GM19395 (cell line): ENCODE results near the gene KPTN.
"Not testable (repeated sequence)": the region's sequence is repeated elsewhere in the genome, so short reads cannot be mapped to it uniquely, and the experiment has no call there.

Source experiments
- ATAC-seq: cut with Tn5 transposase; IDR thresholded peaks from one replicate; pipeline ENCODE4 v1.9.1; 2021; ENCODE audit warnings: mild to moderate bottlenecking, moderate library complexity; ENCODE audit not compliant: unreplicated experiment

The KPTN gene

DNA sequence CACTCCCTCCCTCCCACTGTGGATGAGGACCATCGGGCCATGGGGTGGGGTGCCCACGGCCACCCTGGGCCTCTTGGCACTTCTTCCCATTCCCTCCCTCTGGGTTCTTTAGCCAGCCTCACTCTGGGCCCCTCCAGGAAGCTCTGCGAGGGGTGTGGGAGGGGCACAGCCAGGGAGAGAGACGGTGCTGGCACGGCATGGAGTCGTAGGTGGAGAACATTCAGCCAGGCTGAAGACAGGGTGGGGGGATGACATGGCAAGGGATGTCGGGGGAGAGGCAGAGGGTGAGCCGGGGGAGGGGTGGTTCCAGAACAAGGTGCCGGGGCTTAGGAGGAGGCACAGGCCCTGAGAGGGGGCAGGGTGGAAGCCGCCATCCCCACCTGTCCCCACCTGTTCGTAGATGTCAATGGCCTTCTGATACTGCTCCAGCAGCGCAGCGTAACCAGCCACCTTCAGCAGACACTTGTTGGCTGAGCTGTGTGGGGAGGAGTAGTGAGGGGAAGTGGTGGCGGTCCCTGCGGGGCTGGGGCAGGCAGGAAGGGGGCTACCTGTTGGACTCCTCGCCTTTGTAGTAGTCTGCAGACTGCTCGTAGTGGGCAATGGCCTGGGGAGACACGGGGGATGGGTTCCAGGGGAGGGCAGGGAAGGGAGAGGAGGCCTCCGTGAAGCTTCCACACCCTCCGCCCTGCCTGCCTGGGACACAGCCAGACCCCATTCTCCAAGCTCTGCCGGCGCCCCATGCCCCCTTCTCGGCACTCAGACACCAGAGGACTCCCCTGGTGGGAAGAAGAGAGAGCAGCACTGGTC lies 8.8 kb upstream of the KPTN start:
- ATAC-seq, result no peak

- ATAC-seq, result no peak
Measured at GRCh38 chr19:47492137-47492533, 8.1 kb upstream of the KPTN start.

- no peak for ATAC-seq
Measured at GRCh38 chr19:47491358-47492136, 7.5 kb upstream of the KPTN start.

DNA sequence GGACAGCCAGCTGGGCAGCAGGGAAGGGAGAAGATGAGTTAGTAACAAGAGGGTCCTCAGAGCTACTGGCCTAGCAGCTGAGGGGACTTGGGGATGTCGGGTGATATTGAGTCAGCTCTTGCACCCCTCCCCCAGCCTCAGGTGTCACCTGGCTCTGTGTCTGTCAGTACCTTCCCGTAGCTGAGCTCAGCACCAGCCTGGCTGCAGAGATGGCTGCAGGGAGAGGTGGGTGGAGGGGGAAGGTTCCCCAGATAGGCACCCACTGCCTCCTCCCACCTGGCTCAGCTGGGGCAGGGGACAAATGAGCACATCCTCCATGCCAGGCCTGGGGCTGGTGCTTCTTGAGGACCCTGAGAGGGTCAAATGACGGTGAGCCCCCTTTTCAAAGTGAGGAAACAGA lies 6.8 kb upstream of the KPTN start:
- no peak for ATAC-seq

- ATAC-seq, result no peak
Measured at GRCh38 chr19:47490031-47490430, 6.0 kb upstream of the KPTN start.

DNA sequence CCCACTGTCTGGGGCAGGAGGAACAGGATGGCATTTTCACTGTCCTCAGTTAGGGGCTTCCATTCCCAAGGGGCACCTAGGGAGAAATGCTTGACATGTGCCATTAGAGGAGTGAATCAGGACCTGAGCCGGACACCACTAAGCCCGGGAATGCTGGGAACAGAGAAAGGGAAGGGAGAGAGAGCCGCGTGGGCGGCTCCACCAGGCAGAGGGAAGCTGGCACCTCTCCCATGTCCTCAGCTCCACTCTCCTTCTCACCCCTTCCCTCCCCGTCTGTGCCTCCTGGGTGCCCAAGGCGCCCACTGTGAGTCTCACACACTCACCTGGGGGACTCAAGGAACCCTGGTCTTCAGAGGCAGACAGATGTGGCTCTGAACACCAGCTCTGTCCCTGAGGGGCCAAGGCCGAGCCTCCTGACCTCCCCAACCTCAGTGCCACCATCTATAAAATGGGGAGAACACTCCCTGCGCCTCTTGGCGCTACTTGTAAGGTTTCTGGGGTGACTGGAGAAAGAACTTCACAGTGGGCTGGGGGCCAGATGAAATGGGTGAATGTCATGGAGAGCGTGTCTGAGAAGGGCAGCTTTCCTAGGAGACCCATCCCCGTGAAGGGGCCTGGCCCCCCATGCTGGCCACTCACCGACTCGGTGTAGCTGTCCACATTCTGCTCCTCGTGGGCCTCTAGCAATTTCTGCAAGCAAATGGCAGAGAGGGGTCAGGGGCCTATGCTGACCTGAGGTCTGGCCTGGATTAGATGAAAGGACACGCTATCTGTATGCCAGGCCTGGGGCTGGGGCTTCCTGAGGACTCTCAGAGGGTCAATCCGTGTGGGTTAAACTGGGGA lies 5.3 kb upstream of the KPTN start:
- ATAC-seq, result no peak

- ATAC-seq, result no peak
Measured at GRCh38 chr19:47487551-47488515, 3.8 kb upstream of the KPTN start.

DNA sequence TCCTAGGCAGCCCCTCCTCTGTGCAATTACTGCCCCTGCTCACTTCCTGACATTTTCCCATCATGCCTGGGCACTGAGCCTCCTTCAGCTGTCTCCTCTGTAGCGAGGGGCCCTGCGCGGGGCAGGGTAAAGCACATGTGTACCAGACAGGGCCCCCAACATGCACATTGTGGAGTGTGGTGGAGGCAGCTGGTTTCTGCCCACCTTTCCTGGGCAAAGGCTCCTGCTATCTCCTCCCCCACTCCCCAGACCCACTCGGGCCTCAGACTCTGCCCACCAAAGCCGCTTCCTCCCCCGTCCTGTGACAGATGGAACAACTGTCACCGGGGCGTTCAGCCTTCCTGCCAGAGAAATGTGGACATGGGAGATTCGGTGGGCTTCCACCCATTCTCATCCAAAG lies 2.9 kb upstream of the KPTN start:
- no peak for ATAC-seq

GRCh38 chr19:47486220-47486619 lies 2.2 kb upstream of the KPTN start:
- not testable (repeated sequence) for ATAC-seq

DNA sequence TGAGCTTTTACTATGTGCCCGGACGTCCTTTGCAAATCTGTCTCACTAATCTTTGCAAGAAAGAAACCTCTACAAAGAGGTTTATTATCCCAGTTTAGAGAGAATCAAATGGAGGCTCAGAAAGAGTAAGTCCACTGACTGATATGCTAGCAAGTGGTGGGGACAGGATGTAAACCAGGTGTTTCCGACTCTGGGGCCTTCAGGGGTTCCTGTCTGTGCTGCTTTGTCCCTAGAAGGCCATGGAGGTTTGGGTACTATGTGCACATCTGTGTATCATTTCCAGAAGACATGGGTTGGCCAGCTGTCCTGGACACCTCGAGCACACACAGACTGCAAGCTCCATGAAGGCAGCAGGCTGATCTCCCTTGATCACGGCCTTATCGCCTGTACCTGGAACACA lies 1.2 kb upstream of the KPTN start:
- no peak for ATAC-seq

DNA sequence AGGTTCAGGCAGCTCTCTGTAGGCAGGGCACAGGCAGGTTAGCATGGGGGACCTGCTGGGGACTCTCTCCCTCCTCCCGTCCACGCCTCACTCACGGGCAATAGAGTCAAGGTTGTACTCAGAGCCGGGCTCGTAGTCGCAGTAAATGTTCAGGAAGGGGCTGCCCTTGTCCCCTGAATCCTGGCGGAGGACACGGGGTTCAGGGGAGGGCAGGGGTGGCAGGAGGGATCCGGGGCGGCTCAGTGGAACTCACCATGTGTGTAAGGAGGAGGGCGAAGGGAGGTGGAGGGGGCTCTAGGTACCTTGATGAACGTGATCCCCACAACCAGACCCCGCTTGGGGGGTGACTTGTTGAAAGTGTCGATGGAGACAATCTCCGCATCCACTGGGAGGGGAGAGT lies 819 bp downstream of the KPTN start:
- ATAC-seq, result no peak

- no peak for ATAC-seq
Measured at GRCh38 chr19:47481460-47482052, 2.5 kb downstream of the KPTN start.

GRCh38 chr19:47480658-47481057 lies 3.4 kb downstream of the KPTN start:
- ATAC-seq, result no peak

DNA sequence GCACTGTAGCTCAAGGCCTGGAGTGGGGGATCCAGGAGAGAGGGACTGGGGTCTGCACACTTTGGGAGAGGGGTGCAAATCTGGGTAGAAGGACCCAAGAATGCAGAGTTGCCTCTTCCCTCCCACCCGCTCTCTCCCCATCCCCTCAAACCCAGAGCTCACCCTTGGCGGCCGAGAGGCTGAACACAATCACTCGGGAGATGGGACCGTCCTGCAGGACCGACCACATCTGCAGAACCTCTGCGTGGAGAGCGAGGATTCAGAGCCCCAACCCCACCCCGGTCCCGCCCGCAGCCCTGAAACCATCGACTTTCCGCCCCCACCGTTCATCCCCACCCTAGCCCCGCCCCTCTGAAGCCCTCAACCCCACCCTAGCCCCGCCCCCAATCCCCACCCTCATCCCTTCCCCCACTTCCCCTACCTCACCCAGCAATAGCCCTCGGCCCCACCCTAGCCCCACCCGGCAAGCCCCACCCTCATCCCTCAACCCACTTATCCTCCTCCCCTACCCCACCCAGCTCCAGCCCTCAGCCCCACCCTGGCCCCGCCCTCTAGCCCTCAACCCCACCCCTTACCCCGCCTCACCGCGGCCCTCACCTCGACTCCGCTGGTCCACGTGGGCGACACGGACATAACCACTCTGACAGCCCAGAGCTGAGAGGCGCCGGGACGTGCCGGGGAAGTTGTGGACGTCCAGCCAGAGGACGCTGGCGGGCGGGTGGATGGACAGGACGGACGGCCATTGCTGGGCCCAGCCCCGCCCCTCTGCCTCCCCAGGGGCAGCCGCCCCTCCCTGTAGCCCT lies 4.1 kb downstream of the KPTN start:
- no peak for ATAC-seq

- ATAC-seq, result no peak
Measured at GRCh38 chr19:47476438-47476972, 7.5 kb downstream of the KPTN start.

- no peak for ATAC-seq
Measured at GRCh38 chr19:47475465-47475864, 8.6 kb downstream of the KPTN start.

DNA sequence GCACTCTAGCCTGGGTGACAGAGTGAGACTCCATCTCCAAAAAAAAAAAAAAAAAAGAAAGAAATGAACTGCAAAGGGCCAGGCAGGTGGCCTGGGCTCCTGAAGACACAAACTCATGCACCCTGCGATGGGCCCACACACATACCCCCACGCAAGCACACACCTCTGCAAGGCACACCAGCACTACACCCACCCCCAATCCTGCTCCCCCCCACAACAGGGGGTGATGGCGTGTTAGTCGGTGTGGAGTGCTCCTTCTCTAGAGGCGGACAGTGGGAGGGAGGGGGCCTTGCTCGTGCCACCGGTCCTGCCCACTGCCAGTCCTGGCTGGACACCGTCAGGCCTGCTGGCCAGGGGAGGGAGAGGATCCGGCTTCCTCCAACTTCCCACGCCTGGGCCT lies 10.7 kb downstream of the KPTN start:
- no peak for ATAC-seq

- no peak for ATAC-seq
Measured at GRCh38 chr19:47471733-47472457, 12.1 kb downstream of the KPTN start, which contains the start of gene SLC8A2. SLC8A2 (minus strand) TSS chr19:47471893; CDS start chr19:47466403, 5,490 bp downstream.
